Suprapubic skin (tissue), 4 donors: ENCODE data around the gene TOM1L2. TPM values are rescaled to one million over a fixed set of nuclear protein-coding genes. Genes with fewer than 3 reads are reported as not detected.
A peak's percentile ranks its signal among the peaks of the same experiment; 100 is the strongest.

ENCODE experiments used
- DNase-seq, 2 donors: peaks; one replicate each; pipeline ENCODE4 v3.0.0-alpha.2; 2019; ENCODE audit warnings: low spot score in 2 of 2
- H3K27ac ChIP-seq: fragments of 200-600 bp; sonication (generic); one replicate; pipeline ENCODE4 v1.5.1; 2019
- H3K27me3 ChIP-seq: fragments of 200-600 bp; sonication (generic); one replicate; pipeline ENCODE4 v1.5.1; 2019
- H3K36me3 ChIP-seq: fragments of 200-600 bp; sonication (generic); one replicate; pipeline ENCODE4 v1.5.1; 2019
- H3K4me1 ChIP-seq: fragments of 200-600 bp; sonication (generic); one replicate; pipeline ENCODE4 v1.5.1; 2019
- H3K4me3 ChIP-seq: fragments of 200-600 bp; sonication (generic); one replicate; pipeline ENCODE4 v1.5.1; 2019; ENCODE audit warnings: mild to moderate bottlenecking
- H3K9me3 ChIP-seq: fragments of 200-600 bp; sonication (generic); one replicate; pipeline ENCODE4 v1.5.1; 2019
- EP300 ChIP-seq: sonication (generic); formaldehyde crosslinking; IDR thresholded peaks from one replicate; pipeline ENCODE4 v1.6.1; 2017; ENCODE audit warnings: antibody characterized with exemption
- POLR2A ChIP-seq, 2 donors: fragments of 450-650 bp; IDR thresholded peaks; one replicate each; pipeline ENCODE4 v1.6.1; 2017; ENCODE audit warnings: antibody characterized with exemption in 2 of 2, mild to moderate bottlenecking in 2 of 2, moderate library complexity in 2 of 2
- POLR2AphosphoS5 ChIP-seq, 3 donors: sonication (generic); formaldehyde crosslinking; IDR thresholded peaks; one replicate each; pipeline ENCODE4 v1.6.1; 2017; ENCODE audit warnings: antibody characterized with exemption in 3 of 3
- WGBS: methylation state at CpG from one replicate; pipeline ENCODE4 v1.1.5; 2018; 5-methylcytosine and 5-hydroxymethylcytosine counted together
- total RNA-seq, 4 donors: library from RNA; depleted of rRNA; stranded (reverse); fragments of >200 nt; gene quantifications; one replicate each; pipeline ENCODE4 v1.1.0, GENCODE V29; 2016
- TF ChIP-seq, protein P1 (sequence below), 2 donors: fragments of 200-600 bp in 1 of 2; fragments of 450-650 bp in 1 of 2; sonication (generic) in 1 of 2; IDR thresholded peaks; one replicate each; pipeline ENCODE4 v1.5.1; 2016 to 2019; ENCODE audit warnings: antibody characterized with exemption in 2 of 2, mild to moderate bottlenecking in 1 of 2, moderate library complexity in 1 of 2

The TOM1L2 gene
- total RNA-seq, 4 donors from 2014 or later = 128 to 259 (median 162) TPM

DNA sequence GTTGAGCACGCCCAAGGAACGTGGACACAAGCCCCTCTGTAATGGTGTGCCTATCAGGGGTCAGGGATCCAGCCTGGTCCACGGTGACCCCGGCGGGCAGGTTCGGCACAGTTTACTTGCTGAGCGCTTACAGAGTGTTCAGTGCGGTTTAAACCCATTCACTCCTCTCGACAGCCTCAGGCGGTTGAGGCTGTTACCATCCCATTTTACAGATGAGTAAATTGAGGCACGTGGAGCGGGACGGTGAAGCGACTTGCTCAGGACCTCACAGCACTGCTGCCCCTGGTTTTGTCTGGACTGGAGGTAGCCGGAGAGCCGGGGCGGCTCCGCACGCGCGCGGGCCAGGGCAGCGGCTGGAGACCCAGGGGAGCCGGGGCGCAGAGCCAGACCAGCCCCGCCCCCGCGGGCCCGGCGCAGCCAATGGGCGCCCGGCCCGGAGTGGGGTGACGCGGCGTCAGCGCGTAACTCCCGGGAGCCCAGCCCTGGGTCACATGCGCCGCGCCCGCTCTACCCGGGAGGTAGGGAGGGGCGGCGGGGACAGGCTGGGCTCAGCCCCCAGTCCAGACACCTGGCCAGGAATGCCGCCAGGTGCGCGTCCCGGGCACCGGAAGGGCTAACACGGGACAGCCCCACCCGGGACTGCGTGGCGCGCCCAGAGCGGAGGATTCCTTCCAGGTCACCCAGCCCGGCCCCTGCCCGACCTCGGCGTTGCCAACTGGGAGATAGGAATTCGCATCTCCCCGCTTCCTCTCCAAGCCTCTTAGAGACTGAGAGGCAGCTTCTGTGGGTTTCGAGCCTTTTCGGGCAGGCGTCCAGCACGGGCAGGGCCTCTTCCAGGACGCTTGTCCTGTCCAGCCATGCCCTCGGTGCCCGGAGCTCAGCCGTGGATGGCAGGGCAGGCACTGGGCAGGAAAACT lies 132.2 kb downstream of the TOM1L2 start:
- Histone ChIP-seq H3K4me3 (peak overlapping the region; percentile 54), H3K4me1 (peaks cover 82% of the 10 kb centered on the region), H3K9me3 (no peaks in the 10 kb centered on the region), H3K36me3 (no peaks in the 10 kb centered on the region), H3K27me3 (no peaks in the 10 kb centered on the region), H3K27ac (peak overlapping the region; percentile 98)
- WGBS = 6% methylated on average over 58 of the region's 71 CpGs
- peak; percentile 93 to 95 for DNase-seq
- peak in 1 of 2 donors; percentile 82 for TF ChIP-seq POLR2A (IDR thresholded peaks at IDR 0.05)
- TF ChIP-seq POLR2AphosphoS5 (IDR thresholded peaks at IDR 0.05) = peak in 2 of 3 donors; percentile 80 to 82
- TF ChIP-seq EP300 = no peak

DNA sequence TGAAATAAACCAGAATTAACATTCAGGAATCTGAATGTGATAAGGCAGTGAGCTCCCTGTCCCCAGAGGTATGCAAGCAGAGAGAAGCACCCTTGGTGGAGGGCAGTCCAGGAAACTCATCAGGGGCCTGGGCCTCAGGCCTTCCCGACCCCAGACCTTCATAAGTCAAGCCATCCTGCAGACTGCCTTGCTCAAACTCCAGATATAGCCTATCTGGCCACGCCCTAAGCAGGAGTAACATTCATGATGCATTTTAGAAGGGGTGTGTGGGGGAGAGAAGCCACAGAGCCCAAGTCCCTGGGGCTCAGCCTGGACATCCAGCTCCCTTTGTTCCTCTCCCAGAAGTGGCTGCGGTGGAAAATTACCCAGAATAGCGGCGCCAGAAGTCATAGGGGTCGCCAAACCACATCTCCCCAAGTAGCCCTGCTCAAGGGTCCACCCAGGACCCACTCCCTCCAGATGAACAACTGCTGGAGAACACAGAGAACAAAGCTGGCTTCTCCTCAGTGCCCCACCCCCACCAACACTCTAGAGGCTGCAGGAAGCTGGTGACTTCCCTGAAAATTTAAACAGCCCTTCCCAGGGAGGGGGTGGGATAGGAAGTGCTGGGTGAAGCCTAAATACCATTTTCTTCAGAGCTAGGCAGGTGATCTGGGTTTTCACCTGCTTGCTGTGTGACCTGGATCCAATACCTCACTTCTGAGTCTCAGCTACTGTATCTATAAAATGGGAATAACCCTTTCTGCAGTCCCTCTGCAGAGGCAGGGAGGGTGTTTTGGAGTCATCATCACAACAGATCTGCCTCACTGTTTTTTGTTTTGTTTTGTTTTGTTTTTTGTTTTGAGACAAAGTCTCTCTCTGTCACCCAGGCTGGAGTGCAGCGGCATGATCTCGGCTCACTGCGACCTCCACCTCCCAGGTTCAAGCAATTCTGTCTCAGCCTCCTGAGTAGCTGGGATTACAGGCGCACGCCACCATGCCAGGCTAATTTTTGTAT lies 133.9 kb downstream of the TOM1L2 start:
- peak overlapping the region; percentile 98 for H3K27ac ChIP-seq
- H3K36me3 ChIP-seq = no peaks in the 10 kb centered on the region
- H3K27me3 ChIP-seq = no peaks in the 10 kb centered on the region
- TF ChIP-seq POLR2A (IDR thresholded peaks at IDR 0.05) = no peak
- TF ChIP-seq, protein P1, sequence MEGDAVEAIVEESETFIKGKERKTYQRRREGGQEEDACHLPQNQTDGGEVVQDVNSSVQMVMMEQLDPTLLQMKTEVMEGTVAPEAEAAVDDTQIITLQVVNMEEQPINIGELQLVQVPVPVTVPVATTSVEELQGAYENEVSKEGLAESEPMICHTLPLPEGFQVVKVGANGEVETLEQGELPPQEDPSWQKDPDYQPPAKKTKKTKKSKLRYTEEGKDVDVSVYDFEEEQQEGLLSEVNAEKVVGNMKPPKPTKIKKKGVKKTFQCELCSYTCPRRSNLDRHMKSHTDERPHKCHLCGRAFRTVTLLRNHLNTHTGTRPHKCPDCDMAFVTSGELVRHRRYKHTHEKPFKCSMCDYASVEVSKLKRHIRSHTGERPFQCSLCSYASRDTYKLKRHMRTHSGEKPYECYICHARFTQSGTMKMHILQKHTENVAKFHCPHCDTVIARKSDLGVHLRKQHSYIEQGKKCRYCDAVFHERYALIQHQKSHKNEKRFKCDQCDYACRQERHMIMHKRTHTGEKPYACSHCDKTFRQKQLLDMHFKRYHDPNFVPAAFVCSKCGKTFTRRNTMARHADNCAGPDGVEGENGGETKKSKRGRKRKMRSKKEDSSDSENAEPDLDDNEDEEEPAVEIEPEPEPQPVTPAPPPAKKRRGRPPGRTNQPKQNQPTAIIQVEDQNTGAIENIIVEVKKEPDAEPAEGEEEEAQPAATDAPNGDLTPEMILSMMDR (IDR thresholded peaks at IDR 0.05) = no peak
- no peak for TF ChIP-seq EP300
- TF ChIP-seq POLR2AphosphoS5 (IDR thresholded peaks at IDR 0.05) = no peak
- WGBS = 57% methylated on average over 11 of the region's 11 CpGs
- peak in 1 of 2 donors; percentile 87 for DNase-seq
- peaks cover 93% of the 10 kb centered on the region for H3K4me1 ChIP-seq
- H3K4me3 ChIP-seq = peak overlapping the region; percentile 73
- no peaks in the 10 kb centered on the region for H3K9me3 ChIP-seq

DNA sequence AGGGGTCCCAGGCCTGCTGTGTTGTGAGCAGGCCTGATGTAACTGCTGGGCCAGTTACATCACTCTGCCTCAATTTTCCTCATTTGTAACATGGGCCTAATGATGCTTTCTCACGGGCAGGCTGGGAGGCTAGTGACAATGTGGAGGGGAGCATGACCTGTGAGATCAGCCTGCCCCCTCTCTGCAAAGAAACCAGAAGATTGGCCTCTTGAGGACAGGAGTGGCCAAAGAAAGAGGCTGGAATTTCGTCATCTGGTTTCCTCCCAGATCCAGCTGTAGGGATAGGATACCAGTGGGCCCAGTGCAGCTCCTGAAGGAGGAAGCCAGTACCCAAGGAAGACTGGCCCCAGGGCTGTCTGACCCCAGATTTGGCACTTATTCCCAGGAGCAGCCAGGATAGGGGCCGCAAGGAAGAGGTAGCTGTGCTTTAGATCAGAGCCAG lies 134.8 kb downstream of the TOM1L2 start:
- DNase-seq = no peak
- 65% methylated on average over 1 of the region's 3 CpGs for WGBS
- H3K4me3 ChIP-seq = peak overlapping the region; percentile 73

DNA sequence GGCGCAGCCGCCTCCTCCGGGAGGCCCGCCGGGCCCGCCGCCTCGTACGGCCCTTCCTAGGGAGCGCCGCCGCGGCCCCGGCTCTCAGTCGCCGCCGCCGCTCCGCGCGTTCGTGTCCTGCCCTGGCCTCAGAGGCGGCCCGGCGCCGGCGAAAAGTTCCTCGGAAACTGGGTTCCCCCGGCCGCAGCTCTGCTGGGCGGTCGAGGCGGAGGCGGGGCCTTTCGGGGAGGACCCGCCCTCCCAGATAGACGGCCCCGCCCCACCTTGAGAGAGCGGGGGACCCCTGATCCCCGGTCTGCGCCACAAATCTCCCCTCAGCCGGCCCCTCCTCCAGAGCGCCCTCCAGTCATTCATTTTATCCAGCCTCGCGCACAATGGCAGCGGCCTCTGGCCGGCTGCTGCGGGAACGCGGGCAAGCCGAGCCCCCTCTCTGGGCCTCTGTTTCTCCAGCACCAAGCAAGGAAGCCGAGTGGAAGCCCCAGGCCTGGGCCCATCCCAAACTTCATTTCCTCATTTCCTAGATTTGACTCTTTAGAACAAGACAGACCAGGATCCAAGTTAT lies 135.3 kb downstream of the TOM1L2 start, which contains the start of gene SREBF1:
TSS of gene SREBF1 (minus strand) at position 169 of the 562 bp plus-strand sequence. CDS start 169 bp downstream, outside the sequence.
- H3K27me3 ChIP-seq = no peaks in the 10 kb centered on the region
- H3K9me3 ChIP-seq = no peaks in the 10 kb centered on the region
- peak within 1 kb of the TSS; percentile 73 for H3K4me3 ChIP-seq
- H3K27ac ChIP-seq = peak within 1 kb of the TSS; percentile 98
- peaks cover 82% of the 10 kb centered on the region for H3K4me1 ChIP-seq
- H3K36me3 ChIP-seq = no peaks in the 10 kb centered on the region
- 11% methylated on average over 11 of the region's 52 CpGs for WGBS
- TF ChIP-seq, protein P1 (IDR thresholded peaks at IDR 0.05) = no peak
- TF ChIP-seq POLR2AphosphoS5 (IDR thresholded peaks at IDR 0.05) (no peak), EP300 (no peak), POLR2A (IDR thresholded peaks at IDR 0.05) (no peak)
- DNase-seq = peak in 1 of 2 donors; percentile 87

More for the DNA sequence above, 134.8 kb downstream of the TOM1L2 start:
- H3K36me3 ChIP-seq = no peaks in the 10 kb centered on the region
- no peaks in the 10 kb centered on the region for H3K27me3 ChIP-seq
- H3K27ac ChIP-seq = peak overlapping the region; percentile 98
- H3K9me3 ChIP-seq = no peaks in the 10 kb centered on the region
- TF ChIP-seq POLR2A (IDR thresholded peaks at IDR 0.05) (no peak), POLR2AphosphoS5 (IDR thresholded peaks at IDR 0.05) (peak in 2 of 3 donors; percentile 15 to 29)
- peaks cover 84% of the 10 kb centered on the region for H3K4me1 ChIP-seq

DNA sequence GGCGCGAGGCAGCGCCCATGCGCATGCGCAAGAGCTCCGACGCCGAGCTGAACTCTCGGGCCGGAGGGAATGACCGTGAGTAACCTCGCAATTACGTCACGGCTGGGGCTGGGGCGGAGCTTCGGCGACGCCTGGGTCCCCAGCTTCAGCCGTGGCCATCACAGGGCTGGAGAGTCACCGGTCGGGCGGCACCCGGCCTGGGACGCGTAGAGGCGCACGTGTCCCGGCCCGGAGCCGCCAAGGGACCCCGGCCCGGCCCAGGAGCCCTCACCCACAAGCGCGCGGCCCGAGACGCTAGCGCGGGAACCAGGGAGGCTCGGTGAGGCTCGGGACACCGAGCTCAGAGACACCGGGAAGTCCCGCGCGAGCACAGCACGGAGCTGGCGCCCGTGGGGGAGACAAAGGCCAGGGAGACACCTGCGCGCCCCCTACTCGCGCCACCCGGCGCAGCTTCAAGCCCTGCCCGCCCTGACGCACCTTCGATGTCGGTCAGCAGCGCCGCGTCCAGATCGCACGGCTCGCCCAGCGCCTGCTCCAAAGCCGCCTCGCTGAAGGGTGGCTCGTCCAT lies 135.9 kb downstream of the TOM1L2 start:
- Histone ChIP-seq H3K27ac (peak overlapping the region; percentile 98), H3K4me1 (peaks cover 82% of the 10 kb centered on the region), H3K27me3 (no peaks in the 10 kb centered on the region), H3K36me3 (no peaks in the 10 kb centered on the region), H3K4me3 (peak overlapping the region; percentile 73), H3K9me3 (no peaks in the 10 kb centered on the region)
- TF ChIP-seq POLR2AphosphoS5 (IDR thresholded peaks at IDR 0.05) = peak; percentile 76 to 98 (median 85)
- no peak for TF ChIP-seq EP300
- TF ChIP-seq POLR2A (IDR thresholded peaks at IDR 0.05) = peak; percentile 93 to 99
- WGBS = no CpG with 5 or more reads among the region's 69 CpGs
- DNase-seq = peak; percentile 98 to 99
